MCF 10A (cell line): Measurements from ENCODE around the gene KIAA0825. TPM values are rescaled to one million over a fixed set of nuclear protein-coding genes. Genes with fewer than 3 reads are reported as not detected.
"Not testable (repeated sequence)": the region's sequence is repeated elsewhere in the genome, so short reads cannot be mapped to it uniquely, and the experiment has no call there.

ENCODE experiments used
- BruUV-seq: library from RNA; stranded (reverse); fragments of 400-500 nt; replicated peaks from 2 replicates; lab custom pipeline; 2021; lab: Mats Ljungman, UMichigan
- CTCF ChIA-PET: fragments of 300-600 bp; sonication (Branson Sonifier 250); formaldehyde crosslinking; extraction: SDS; loops from one replicate; lab custom pipeline; 2021; ENCODE audit warnings: antibody characterized with exemption, inconsistent platforms; lab: Yijun Ruan, JAX
- POLR2A ChIA-PET: fragments of 300-600, 350-650 bp; sonication (Branson Sonifier 250); formaldehyde crosslinking; extraction: SDS; loops from one replicate; lab custom pipeline; 2020; ENCODE audit warnings: antibody characterized with exemption, inconsistent platforms; lab: Yijun Ruan, JAX
- DNase-seq: peaks from one replicate; pipeline ENCODE4 v3.0.0-alpha.2; 2018; ENCODE audit not compliant: unreplicated experiment
- H3K27ac Mint-ChIP-seq: one replicate; pipeline ENCODE4 v1.8.0; 2022; ENCODE audit warnings: mild to moderate bottlenecking, low read depth, mixed read lengths; ENCODE audit not compliant: unreplicated experiment
- H3K27me3 Mint-ChIP-seq: one replicate; pipeline ENCODE4 v1.8.0; 2022; ENCODE audit warnings: mixed read lengths; ENCODE audit not compliant: insufficient read depth, unreplicated experiment
- H3K36me3 Mint-ChIP-seq: one replicate; pipeline ENCODE4 v1.8.0; 2022; ENCODE audit warnings: mild to moderate bottlenecking, moderate library complexity, mixed read lengths; ENCODE audit not compliant: insufficient read depth, unreplicated experiment
- H3K4me1 Mint-ChIP-seq: one replicate; pipeline ENCODE4 v1.8.0; 2022; ENCODE audit warnings: mixed read lengths; ENCODE audit not compliant: insufficient read depth, unreplicated experiment
- H3K4me3 Mint-ChIP-seq: one replicate; pipeline ENCODE4 v1.8.0; 2022; ENCODE audit warnings: mild to moderate bottlenecking, moderate library complexity, mixed read lengths; ENCODE audit not compliant: unreplicated experiment
- H3K9me3 Mint-ChIP-seq: one replicate; pipeline ENCODE4 v1.8.0; 2022; ENCODE audit warnings: mixed read lengths; ENCODE audit not compliant: unreplicated experiment
- CTCF ChIP-seq: fragments of 200-600 bp; IDR thresholded peaks from one replicate; pipeline ENCODE4 v1.8.0; 2022; ENCODE audit warnings: antibody characterized with exemption, mild to moderate bottlenecking; ENCODE audit not compliant: unreplicated experiment
- intact Hi-C: fragments of 100-400 bp; cut with micrococcal nuclease; formaldehyde crosslinking; loops from 2 replicates; pipeline ENCODE4 v1.14.1; 2022
- total RNA-seq: library from RNA; stranded (reverse); gene quantifications from 2 replicates; pipeline ENCODE4 v1.2.3, GENCODE V29; 2022

The KIAA0825 gene
- total RNA-seq, 1 experiment from 2014 or later, result 2.1 TPM

GRCh38 chr5:94595281-94595840, 23.0 kb downstream of the KIAA0825 start:
- intact Hi-C loops, result no loop called here
- Mint-ChIP-seq H3K27me3 (no peaks in the 10 kb centered on the region), H3K27ac (no peak overlapping the region)

GRCh38 chr5:94577466-94578245, 40.7 kb downstream of the KIAA0825 start:
- no peaks in the 10 kb centered on the region for H3K27me3 Mint-ChIP-seq
- CTCF ChIA-PET, result interaction anchor here (1.3 kb wide), 1 partner anchor 15 kb away, joined by 4 read pairs; no protein-coding TSS in a partner anchor
- intact Hi-C loops, result no loop called here
- no peak for DNase-seq
- no peaks in the 10 kb centered on the region for H3K9me3 Mint-ChIP-seq
- H3K4me1 Mint-ChIP-seq, result peaks cover 13% of the 10 kb centered on the region
- H3K4me3 Mint-ChIP-seq, result no peak overlapping the region
- BruUV-seq, result no TSS peak
- no peaks in the 10 kb centered on the region for H3K36me3 Mint-ChIP-seq
- no peak overlapping the region for H3K27ac Mint-ChIP-seq
- no peak for TF ChIP-seq CTCF
- POLR2A ChIA-PET, result no interaction called here

More at GRCh38 chr5:94595281-94595840, 23.0 kb downstream of the KIAA0825 start:
- no TSS peak for BruUV-seq
- CTCF ChIA-PET, result interaction anchor here (0.6 kb wide), 1 partner anchor 37 kb away, joined by 3 read pairs; no protein-coding TSS in a partner anchor
- POLR2A ChIA-PET, result no interaction called here
- Mint-ChIP-seq H3K4me3 (no peak overlapping the region), H3K36me3 (no peaks in the 10 kb centered on the region), H3K4me1 (no peaks in the 10 kb centered on the region), H3K9me3 (no peaks in the 10 kb centered on the region)
- no peak for DNase-seq
- TF ChIP-seq CTCF, result no peak

GRCh38 chr5:94575196-94575595, 43.2 kb downstream of the KIAA0825 start:
- Mint-ChIP-seq H3K27ac (no peak overlapping the region), H3K4me3 (no peak overlapping the region), H3K27me3 (no peaks in the 10 kb centered on the region), H3K9me3 (no peaks in the 10 kb centered on the region), H3K4me1 (no peaks in the 10 kb centered on the region), H3K36me3 (no peaks in the 10 kb centered on the region)
- no peak for DNase-seq
- ChIA-PET POLR2A (interaction anchor here (0.6 kb wide), 1 partner anchor 999 kb away, joined by 3 read pairs; no protein-coding TSS in a partner anchor), CTCF (interaction anchor here (0.6 to 0.8 kb wide), 2 partner anchors 12 to 50 kb away, joined by 3 to 5 read pairs; no protein-coding TSS in a partner anchor)
- intact Hi-C loops, result no loop called here
- TF ChIP-seq CTCF, result no peak
- no TSS peak for BruUV-seq

- H3K27ac Mint-ChIP-seq, H3K9me3 Mint-ChIP-seq, BruUV-seq, intact Hi-C loops, POLR2A ChIA-PET, H3K36me3 Mint-ChIP-seq, DNase-seq, H3K27me3 Mint-ChIP-seq, H3K4me3 Mint-ChIP-seq, H3K4me1 Mint-ChIP-seq, CTCF ChIA-PET: not testable (repeated sequence)
These were observed 45.1 kb downstream of the KIAA0825 start for GRCh38 chr5:94573349-94573748.
